ENCODE measurements around the gene PROSER2. TPM values are rescaled to one million over a fixed set of nuclear protein-coding genes. Genes with fewer than 3 reads are reported as not detected.

The PROSER2 gene, protein sequence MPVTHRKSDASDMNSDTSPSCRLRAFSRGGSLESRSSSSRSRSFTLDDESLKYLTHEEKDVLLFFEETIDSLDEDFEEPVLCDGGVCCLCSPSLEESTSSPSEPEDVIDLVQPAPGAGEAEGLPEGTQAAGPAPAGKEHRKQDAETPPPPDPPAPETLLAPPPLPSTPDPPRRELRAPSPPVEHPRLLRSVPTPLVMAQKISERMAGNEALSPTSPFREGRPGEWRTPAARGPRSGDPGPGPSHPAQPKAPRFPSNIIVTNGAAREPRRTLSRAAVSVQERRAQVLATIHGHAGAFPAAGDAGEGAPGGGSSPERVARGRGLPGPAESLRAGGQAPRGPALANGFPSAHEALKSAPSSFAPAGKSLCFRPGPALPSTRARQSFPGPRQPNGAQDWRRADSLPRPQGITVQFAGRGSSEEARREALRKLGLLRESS
- 18.8 and 19.5 TPM in 2 replicates for total RNA-seq (2022)
- Bru-seq, nascent RNA = percentile 75 among the genes with signal in this experiment
- percentile 65 among the genes with signal in this experiment for BruChase-seq, experiment 1, labeled RNA remaining after a 6-hour chase
- percentile 58 among the genes with signal in this experiment for BruChase-seq, experiment 2, labeled RNA remaining after a 2-hour chase
- long read RNA-seq, transcript PROSER2-201 (4 exons, 3,333 nt) = major isoform, 13 of 27 reads
- long read RNA-seq, transcript PROSER2-202 (1 exons, 1,232 nt) = minor isoform, 5 of 27 reads
- long read RNA-seq, partial matches to known transcripts = 1 of 27 reads
- long read RNA-seq, other reads (novel, unspliced or antisense) = 8 of 27 reads

DNA sequence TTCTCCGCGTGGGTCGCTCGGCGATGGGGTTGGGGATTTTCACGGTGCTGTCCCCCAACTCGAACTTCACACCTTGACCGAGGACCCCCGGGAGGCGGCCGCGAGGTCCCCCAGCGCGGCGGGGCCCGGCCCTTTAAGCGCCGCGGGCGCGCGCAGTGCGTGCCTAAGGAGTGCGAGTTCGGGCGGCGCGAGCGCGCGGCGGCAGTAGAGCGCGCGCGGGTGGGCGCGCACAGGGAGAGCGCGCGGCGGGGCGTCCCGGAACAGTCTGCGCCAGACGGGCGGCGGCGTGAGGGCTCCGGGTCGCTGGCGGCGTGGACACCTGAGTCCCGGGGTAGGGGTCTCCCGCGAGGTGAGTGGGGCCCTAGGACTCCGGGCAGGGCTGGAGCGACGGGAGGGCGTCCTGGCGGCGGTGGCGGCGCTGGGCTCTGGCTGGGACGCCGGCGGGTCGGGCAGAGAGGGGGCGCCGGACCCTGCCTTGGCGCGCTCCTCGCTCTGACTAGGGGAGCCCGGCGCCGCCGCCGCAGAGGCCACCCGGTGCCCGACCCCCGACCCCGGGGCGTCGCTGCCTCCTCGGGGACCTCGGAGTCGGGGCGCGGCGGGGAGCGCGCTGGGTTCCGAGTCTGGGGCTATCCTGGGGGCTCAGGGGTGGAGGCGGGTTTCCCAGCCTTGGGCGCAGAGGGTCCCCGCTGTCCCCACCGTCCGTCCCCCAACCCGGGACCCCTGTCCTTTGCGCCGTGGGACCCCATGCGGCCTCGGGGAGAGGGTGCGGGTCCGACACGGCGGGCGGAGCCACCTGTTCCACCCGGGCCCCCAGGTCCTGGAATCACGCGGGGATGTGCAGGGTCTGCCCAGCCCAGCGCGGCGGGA is at the start of gene PROSER2:
Gene PROSER2 (plus strand): TSS at position 235 of the 867 bp plus-strand sequence. CDS start 28,722 bp downstream, outside the sequence.
- H3K9me3 Mint-ChIP-seq (ENCODE audit: low read depth, unreplicated experiment) = no peaks in the 10 kb centered on the region
- H3K36me3 Mint-ChIP-seq (ENCODE audit: insufficient read depth, unreplicated experiment) = peaks cover 29% of the 10 kb centered on the region
- DNase-seq = peak; percentile 77
- TF ChIP-seq, protein P1, sequence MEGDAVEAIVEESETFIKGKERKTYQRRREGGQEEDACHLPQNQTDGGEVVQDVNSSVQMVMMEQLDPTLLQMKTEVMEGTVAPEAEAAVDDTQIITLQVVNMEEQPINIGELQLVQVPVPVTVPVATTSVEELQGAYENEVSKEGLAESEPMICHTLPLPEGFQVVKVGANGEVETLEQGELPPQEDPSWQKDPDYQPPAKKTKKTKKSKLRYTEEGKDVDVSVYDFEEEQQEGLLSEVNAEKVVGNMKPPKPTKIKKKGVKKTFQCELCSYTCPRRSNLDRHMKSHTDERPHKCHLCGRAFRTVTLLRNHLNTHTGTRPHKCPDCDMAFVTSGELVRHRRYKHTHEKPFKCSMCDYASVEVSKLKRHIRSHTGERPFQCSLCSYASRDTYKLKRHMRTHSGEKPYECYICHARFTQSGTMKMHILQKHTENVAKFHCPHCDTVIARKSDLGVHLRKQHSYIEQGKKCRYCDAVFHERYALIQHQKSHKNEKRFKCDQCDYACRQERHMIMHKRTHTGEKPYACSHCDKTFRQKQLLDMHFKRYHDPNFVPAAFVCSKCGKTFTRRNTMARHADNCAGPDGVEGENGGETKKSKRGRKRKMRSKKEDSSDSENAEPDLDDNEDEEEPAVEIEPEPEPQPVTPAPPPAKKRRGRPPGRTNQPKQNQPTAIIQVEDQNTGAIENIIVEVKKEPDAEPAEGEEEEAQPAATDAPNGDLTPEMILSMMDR (IDR thresholded peaks at IDR 0.05; ENCODE audit: unreplicated experiment) = no peak
- peaks cover 50% of the 10 kb centered on the region for H3K4me1 Mint-ChIP-seq (ENCODE audit: low read depth, unreplicated experiment)
- CTCF ChIA-PET = interaction anchor here (0.6 kb wide), 1 partner anchor 234 kb away, joined by 4 read pairs; no protein-coding TSS in a partner anchor
- peak within 1 kb of the TSS; percentile 83 for H3K4me3 Mint-ChIP-seq (ENCODE audit: low read depth, unreplicated experiment)
- no TSS peak for BruUV-seq (replicated peaks)
- intact Hi-C loops (cut with micrococcal nuclease; ENCODE audit: unreplicated experiment) = loop anchor here (10.0 kb wide), 1 partner anchor 161 kb away; no protein-coding TSS in a partner anchor
- H3K27ac Mint-ChIP-seq (ENCODE audit: unreplicated experiment) = peak within 1 kb of the TSS; percentile 53
- H3K27me3 Mint-ChIP-seq (ENCODE audit: unreplicated experiment) = no peaks in the 10 kb centered on the region

DNA sequence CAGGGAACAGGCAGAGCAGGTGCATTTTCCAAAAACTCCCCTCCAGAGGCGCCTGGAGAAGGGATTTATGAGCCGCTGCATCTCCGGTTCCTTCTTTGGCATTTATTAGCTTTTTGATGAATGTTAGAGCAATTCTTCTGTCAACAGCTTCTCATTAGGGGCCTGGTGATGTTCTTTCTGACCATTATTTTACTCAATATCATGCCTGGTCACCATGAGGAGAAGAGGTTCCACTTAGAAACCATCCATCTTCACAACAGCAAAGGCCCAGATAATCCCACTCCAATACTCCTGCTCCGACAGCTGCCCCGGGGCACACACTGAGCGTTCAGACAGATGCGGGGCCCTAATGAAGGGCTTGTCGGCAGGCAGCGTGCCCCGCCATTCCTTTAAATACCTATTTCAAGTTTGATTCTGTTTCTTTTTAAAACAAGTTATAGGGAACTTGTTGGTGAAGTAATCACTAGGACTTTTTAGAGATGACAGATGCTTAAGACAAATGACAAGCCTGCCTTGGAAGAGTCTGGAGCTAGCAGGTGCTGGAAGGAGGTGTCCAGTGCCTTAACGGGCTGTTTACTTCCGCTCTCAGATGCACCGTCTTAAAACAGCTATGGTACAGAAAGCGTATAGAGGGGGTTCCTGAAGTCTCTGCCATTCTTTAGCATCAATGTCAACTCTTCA is 49.3 kb upstream of the PROSER2 start:
- H3K27ac Mint-ChIP-seq (ENCODE audit: unreplicated experiment) = no peak overlapping the region
- H3K9me3 Mint-ChIP-seq (ENCODE audit: low read depth, unreplicated experiment) = no peaks in the 10 kb centered on the region
- H3K4me1 Mint-ChIP-seq (ENCODE audit: low read depth, unreplicated experiment) = no peaks in the 10 kb centered on the region
- no peaks in the 10 kb centered on the region for H3K36me3 Mint-ChIP-seq (ENCODE audit: insufficient read depth, unreplicated experiment)
- intact Hi-C loops (cut with micrococcal nuclease; ENCODE audit: unreplicated experiment) = no loop called here
- H3K4me3 Mint-ChIP-seq (ENCODE audit: low read depth, unreplicated experiment) = no peak overlapping the region
- no TSS peak for BruUV-seq (replicated peaks)
- TF ChIP-seq, protein P1 (IDR thresholded peaks at IDR 0.05; ENCODE audit: unreplicated experiment) = no peak
- CTCF ChIA-PET = no interaction called here
- no peak for DNase-seq
- H3K27me3 Mint-ChIP-seq (ENCODE audit: unreplicated experiment) = no peaks in the 10 kb centered on the region

DNA sequence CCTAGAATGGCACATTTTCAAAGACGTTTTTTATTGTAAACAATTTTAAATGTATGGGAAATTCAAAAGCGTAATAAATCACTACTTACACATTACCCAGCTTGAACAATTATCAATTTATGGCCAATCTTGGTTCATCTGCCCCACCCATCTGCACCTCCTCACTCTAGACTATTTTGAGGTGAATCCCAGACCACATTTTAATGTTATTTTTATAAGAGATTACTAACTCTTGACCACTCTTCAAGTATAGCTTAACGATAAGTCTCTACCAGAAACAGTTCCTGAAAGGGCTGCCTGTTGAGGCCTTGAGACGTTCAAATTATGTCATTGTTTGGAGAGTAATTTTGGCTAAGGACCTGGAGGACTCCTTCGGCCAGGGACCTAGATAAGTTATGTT is 47.7 kb upstream of the PROSER2 start:
- H3K27ac Mint-ChIP-seq (ENCODE audit: unreplicated experiment) = no peak overlapping the region
- H3K36me3 Mint-ChIP-seq (ENCODE audit: insufficient read depth, unreplicated experiment) = no peaks in the 10 kb centered on the region
- no TSS peak for BruUV-seq (replicated peaks)
- H3K4me1 Mint-ChIP-seq (ENCODE audit: low read depth, unreplicated experiment) = no peaks in the 10 kb centered on the region
- no peak overlapping the region for H3K4me3 Mint-ChIP-seq (ENCODE audit: low read depth, unreplicated experiment)
- CTCF ChIA-PET = interaction anchor here (0.6 kb wide), 1 partner anchor 48 kb away, joined by 4 read pairs; no protein-coding TSS in a partner anchor
- no peaks in the 10 kb centered on the region for H3K27me3 Mint-ChIP-seq (ENCODE audit: unreplicated experiment)
- no peaks in the 10 kb centered on the region for H3K9me3 Mint-ChIP-seq (ENCODE audit: low read depth, unreplicated experiment)
- DNase-seq = no peak
- TF ChIP-seq, protein P1 (IDR thresholded peaks at IDR 0.05; ENCODE audit: unreplicated experiment) = no peak
- intact Hi-C loops (cut with micrococcal nuclease; ENCODE audit: unreplicated experiment) = no loop called here
